Immature natural killer cell (primary cell): ENCODE measurements around the gene LDHAL6A. TPM values are rescaled to one million over a fixed set of nuclear protein-coding genes. Genes with fewer than 3 reads are reported as not detected.

Experiments
- DNase-seq, 3 donors: peaks; one replicate each; pipeline ENCODE4 v3.0.0; 2022; ENCODE audit warnings: mixed read lengths in 1 of 3
- H3K27ac Mint-ChIP-seq, 6 donors: one replicate each; pipeline ENCODE4 v1.8.0; 2020; ENCODE audit warnings: mixed read lengths in 6 of 6, mild to moderate bottlenecking in 5 of 6, inconsistent platforms in 4 of 6, moderate library complexity in 3 of 6
- H3K27me3 Mint-ChIP-seq, 3 donors: one replicate each; pipeline ENCODE4 v1.8.0; 2020 to 2021; ENCODE audit warnings: low read depth in 3 of 3, mild to moderate bottlenecking in 3 of 3, mixed read lengths in 3 of 3, moderate library complexity in 3 of 3, inconsistent platforms in 1 of 3
- H3K36me3 Mint-ChIP-seq, 3 donors: one replicate each; pipeline ENCODE4 v1.8.0; 2020; ENCODE audit warnings: mixed read lengths in 3 of 3, inconsistent platforms in 2 of 3, mild to moderate bottlenecking in 2 of 3
- H3K4me1 Mint-ChIP-seq, 2 donors: one replicate each; pipeline ENCODE4 v1.8.0; 2020; ENCODE audit warnings: inconsistent platforms in 2 of 2, mild to moderate bottlenecking in 2 of 2, mixed read lengths in 2 of 2, moderate library complexity in 1 of 2
- H3K4me3 Mint-ChIP-seq, 5 donors: one replicate each; pipeline ENCODE4 v1.8.0; 2020; ENCODE audit warnings: mild to moderate bottlenecking in 5 of 5, mixed read lengths in 5 of 5, inconsistent platforms in 3 of 5, moderate library complexity in 3 of 5
- H3K9me3 Mint-ChIP-seq, 6 donors: one replicate each; pipeline ENCODE4 v1.8.0; 2020; ENCODE audit warnings: mild to moderate bottlenecking in 6 of 6, mixed read lengths in 6 of 6, inconsistent platforms in 4 of 6, moderate library complexity in 3 of 6
- polyA plus RNA-seq, 3 donors: library from polyadenylated mRNA; unstranded; fragments of 300-500 nt; fragmentation: Illumina TruSeq; gene quantifications; one replicate each; pipeline ENCODE4 v1.2.3, GENCODE V29; 2021

Gene LDHAL6A
- polyA plus RNA-seq, 3 donors from 2014 or later = 0.79 TPM; not detected in 2

GRCh38 chr11:18495703-18496102 is 40.0 kb downstream of the LDHAL6A start:
- Mint-ChIP-seq H3K27me3 (peaks cover 0 to 2% (median 1%) of the 10 kb centered on the region in 3 donors), H3K27ac (no peak overlapping the region), H3K36me3 (peaks cover 12 to 28% (median 16%) of the 10 kb centered on the region in 3 donors), H3K4me3 (no peak overlapping the region), H3K9me3 (no peaks in the 10 kb centered on the region), H3K4me1 (peaks cover 2 to 7% of the 10 kb centered on the region in 2 donors)
- no peak for DNase-seq

- Mint-ChIP-seq H3K36me3 (peaks cover 21 to 45% (median 29%) of the 10 kb centered on the region in 3 donors), H3K27me3 (peaks cover 0 to 2% (median 1%) of the 10 kb centered on the region in 3 donors), H3K4me1 (peaks cover 2 to 10% of the 10 kb centered on the region in 2 donors), H3K9me3 (no peaks in the 10 kb centered on the region), H3K27ac (peak overlapping the region in 5 of 6 donors; percentile 1 to 26 (median 14)), H3K4me3 (no peak overlapping the region)
- DNase-seq = no peak
Observed at GRCh38 chr11:18498039-18498438, 42.4 kb downstream of the LDHAL6A start.

- Mint-ChIP-seq H3K27ac (peak overlapping the region in 2 of 6 donors; percentile 3 to 44), H3K4me1 (peaks cover 0 to 5% of the 10 kb centered on the region in 2 donors), H3K36me3 (peaks cover 27 to 52% (median 29%) of the 10 kb centered on the region in 3 donors), H3K4me3 (no peak overlapping the region), H3K9me3 (no peaks in the 10 kb centered on the region), H3K27me3 (peaks cover 0 to 2% (median 1%) of the 10 kb centered on the region in 3 donors)
- no peak for DNase-seq
Observed at GRCh38 chr11:18501629-18502028, 46.0 kb downstream of the LDHAL6A start.

GRCh38 chr11:18502352-18502751 is 46.7 kb downstream of the LDHAL6A start:
- H3K36me3 Mint-ChIP-seq = peaks cover 27 to 53% (median 35%) of the 10 kb centered on the region in 3 donors
- peaks cover 0 to 5% of the 10 kb centered on the region in 2 donors for H3K4me1 Mint-ChIP-seq
- H3K27me3 Mint-ChIP-seq = peaks cover 0 to 2% (median 1%) of the 10 kb centered on the region in 3 donors
- peak overlapping the region in 1 of 6 donors; percentile 13 for H3K27ac Mint-ChIP-seq
- no peak overlapping the region for H3K4me3 Mint-ChIP-seq
- DNase-seq = no peak
- H3K9me3 Mint-ChIP-seq = no peaks in the 10 kb centered on the region

GRCh38 chr11:18521122-18521521 is 65.5 kb downstream of the LDHAL6A start:
- Mint-ChIP-seq H3K36me3 (peaks cover 0 to 24% (median 0%) of the 10 kb centered on the region in 3 donors), H3K4me3 (no peak overlapping the region), H3K9me3 (no peaks in the 10 kb centered on the region), H3K4me1 (peaks cover 38 to 66% of the 10 kb centered on the region in 2 donors), H3K27me3 (peaks cover under 1 to 9% (median under 1%) of the 10 kb centered on the region in 3 donors), H3K27ac (peak overlapping the region in 1 of 6 donors; percentile 48)
- no peak for DNase-seq

GRCh38 chr11:18522388-18522787 is 66.7 kb downstream of the LDHAL6A start:
- Mint-ChIP-seq H3K9me3 (no peaks in the 10 kb centered on the region), H3K27me3 (peaks cover 12 to 22% (median 13%) of the 10 kb centered on the region in 3 donors), H3K27ac (peak overlapping the region; percentile 32 to 72 (median 53)), H3K4me1 (peaks cover 47 to 79% of the 10 kb centered on the region in 2 donors), H3K36me3 (peaks cover 0 to 24% (median 0%) of the 10 kb centered on the region in 3 donors), H3K4me3 (no peak overlapping the region)
- no peak for DNase-seq

GRCh38 chr11:18523084-18523483 is 67.4 kb downstream of the LDHAL6A start:
- Mint-ChIP-seq H3K4me1 (peaks cover 53 to 81% of the 10 kb centered on the region in 2 donors), H3K9me3 (no peaks in the 10 kb centered on the region), H3K36me3 (peaks cover 0 to 23% (median 0%) of the 10 kb centered on the region in 3 donors), H3K27me3 (peaks cover 14 to 27% (median 15%) of the 10 kb centered on the region in 3 donors), H3K27ac (peak overlapping the region in 5 of 6 donors; percentile 32 to 72 (median 44)), H3K4me3 (peak overlapping the region in 1 of 5 donors; percentile 18)
- no peak for DNase-seq

GRCh38 chr11:18524248-18524647 is 68.6 kb downstream of the LDHAL6A start:
- peaks cover 14 to 33% (median 15%) of the 10 kb centered on the region in 3 donors for H3K27me3 Mint-ChIP-seq
- H3K36me3 Mint-ChIP-seq = peaks cover 0 to 16% (median 0%) of the 10 kb centered on the region in 3 donors
- peaks cover 51 to 76% of the 10 kb centered on the region in 2 donors for H3K4me1 Mint-ChIP-seq
- no peak for DNase-seq
- H3K4me3 Mint-ChIP-seq = peak overlapping the region in 2 of 5 donors; percentile 12 to 27
- H3K9me3 Mint-ChIP-seq = no peaks in the 10 kb centered on the region
- H3K27ac Mint-ChIP-seq = peak overlapping the region; percentile 8 to 87 (median 74)

GRCh38 chr11:18526130-18526520 is 70.5 kb downstream of the LDHAL6A start:
- Mint-ChIP-seq H3K4me3 (peak overlapping the region; percentile 97 to 100 (median 99)), H3K4me1 (peaks cover 42 to 58% of the 10 kb centered on the region in 2 donors), H3K27ac (peak overlapping the region; percentile 99 to 100 (median 100)), H3K27me3 (peaks cover 14 to 35% (median 15%) of the 10 kb centered on the region in 3 donors), H3K9me3 (no peaks in the 10 kb centered on the region), H3K36me3 (peaks cover 0 to 18% (median 0%) of the 10 kb centered on the region in 3 donors)
- no peak for DNase-seq

GRCh38 chr11:18526521-18527296 is 71.1 kb downstream of the LDHAL6A start, which contains the start of gene TSG101:
TSS of gene TSG101 (minus strand) at chr11:18526942. CDS start at chr11:18526816, 126 bp downstream.
- DNase-seq = peak; percentile 97 to 98 (median 98)
- H3K4me1 Mint-ChIP-seq = peaks cover 41 to 57% of the 10 kb centered on the region in 2 donors
- H3K27ac Mint-ChIP-seq = peak within 1 kb of the TSS; percentile 99 to 100 (median 100)
- H3K27me3 Mint-ChIP-seq = peaks cover 14 to 35% (median 15%) of the 10 kb centered on the region in 3 donors
- peak within 1 kb of the TSS; percentile 97 to 100 (median 99) for H3K4me3 Mint-ChIP-seq
- peaks cover 0 to 24% (median 0%) of the 10 kb centered on the region in 3 donors for H3K36me3 Mint-ChIP-seq
- H3K9me3 Mint-ChIP-seq = no peaks in the 10 kb centered on the region

GRCh38 chr11:18527512-18527911 is 71.9 kb downstream of the LDHAL6A start:
- peak overlapping the region; percentile 99 to 100 (median 100) for H3K27ac Mint-ChIP-seq
- peaks cover 33 to 49% of the 10 kb centered on the region in 2 donors for H3K4me1 Mint-ChIP-seq
- H3K27me3 Mint-ChIP-seq = peaks cover 14 to 32% (median 15%) of the 10 kb centered on the region in 3 donors
- DNase-seq = peak in 1 of 3 donors; percentile 2
- H3K9me3 Mint-ChIP-seq = no peaks in the 10 kb centered on the region
- peak overlapping the region; percentile 97 to 100 (median 99) for H3K4me3 Mint-ChIP-seq
- H3K36me3 Mint-ChIP-seq = peaks cover 0 to 23% (median 0%) of the 10 kb centered on the region in 3 donors
